ENCODE data around the gene GBP3.
"Not testable (repeated sequence)": the region's sequence is repeated elsewhere in the genome, so short reads cannot be mapped to it uniquely, and the experiment has no call there.

The GBP3 gene

GRCh38 chr1:89022167-89022959 is at the start of gene GBP3:
GBP3 (minus strand) TSS chr1:89022866; CDS start chr1:89020721, 2,145 bp downstream.
- peak; percentile 76 for DNase-seq (ENCODE audit: low spot score)

- DNase-seq (ENCODE audit: low spot score) = no peak
Measured at GRCh38 chr1:89070509-89070908, 47.8 kb upstream of the GBP3 start.

- no peak for DNase-seq (ENCODE audit: low spot score)
Measured at GRCh38 chr1:89069951-89070350, 47.3 kb upstream of the GBP3 start.

GRCh38 chr1:89068291-89068690 is 45.6 kb upstream of the GBP3 start:
- DNase-seq (ENCODE audit: low spot score) = peak; percentile 67

GRCh38 chr1:89065079-89065868 is 42.6 kb upstream of the GBP3 start, which contains the start of gene GBP1:
GBP1 (minus strand) TSS chr1:89065208; CDS start chr1:89063234, 1,974 bp downstream.
- DNase-seq (ENCODE audit: low spot score) = peak; percentile 56

- DNase-seq (ENCODE audit: low spot score) = no peak
Measured at GRCh38 chr1:89064632-89065031, 42.0 kb upstream of the GBP3 start.

- no peak for DNase-seq (ENCODE audit: low spot score)
Measured at GRCh38 chr1:89063094-89063493, 40.4 kb upstream of the GBP3 start.

GRCh38 chr1:89060091-89060490 is 37.4 kb upstream of the GBP3 start:
- DNase-seq (ENCODE audit: low spot score) = no peak

GRCh38 chr1:89051955-89052312 is 29.3 kb upstream of the GBP3 start:
- DNase-seq (ENCODE audit: low spot score) = no peak

- no peak for DNase-seq (ENCODE audit: low spot score)
Measured at GRCh38 chr1:89051300-89051954, 28.8 kb upstream of the GBP3 start.

- no peak for DNase-seq (ENCODE audit: low spot score)
Measured at GRCh38 chr1:89050649-89051033, 28.0 kb upstream of the GBP3 start.

GRCh38 chr1:89049901-89050648 is 27.4 kb upstream of the GBP3 start:
- DNase-seq (ENCODE audit: low spot score) = not testable (repeated sequence)

GRCh38 chr1:89049187-89049586 is 26.5 kb upstream of the GBP3 start:
- DNase-seq (ENCODE audit: low spot score) = not testable (repeated sequence)

- DNase-seq (ENCODE audit: low spot score) = no peak
Measured at GRCh38 chr1:89047734-89048133, 25.1 kb upstream of the GBP3 start.

GRCh38 chr1:89046318-89047183 is 23.9 kb upstream of the GBP3 start:
- not testable (repeated sequence) for DNase-seq (ENCODE audit: low spot score)

GRCh38 chr1:89044970-89045721 is 22.5 kb upstream of the GBP3 start:
- DNase-seq (ENCODE audit: low spot score) = no peak

- DNase-seq (ENCODE audit: low spot score) = no peak
Measured at GRCh38 chr1:89043940-89044339, 21.3 kb upstream of the GBP3 start.

- DNase-seq (ENCODE audit: low spot score) = no peak
Measured at GRCh38 chr1:89042491-89042890, 19.8 kb upstream of the GBP3 start.

- DNase-seq (ENCODE audit: low spot score) = no peak
Measured at GRCh38 chr1:89041721-89042120, 19.1 kb upstream of the GBP3 start.

- DNase-seq (ENCODE audit: low spot score) = peak; percentile 18
Measured at GRCh38 chr1:89041119-89041641, 18.5 kb upstream of the GBP3 start.

All from AG08395 (cell line).